Dedifferentiated amniotic fluid mesenchymal stem cell (primary cell): ENCODE data around the gene SCN8A.
A peak's percentile ranks its signal among the peaks of the same experiment; 100 is the strongest.
"Not testable (repeated sequence)": the region's sequence is repeated elsewhere in the genome, so short reads cannot be mapped to it uniquely, and the experiment has no call there.

Source experiments
- DNase-seq: peaks from one replicate; pipeline ENCODE4 v3.0.0-alpha.2; 2016; ENCODE audit errors: extremely low spot score

Gene SCN8A

DNA sequence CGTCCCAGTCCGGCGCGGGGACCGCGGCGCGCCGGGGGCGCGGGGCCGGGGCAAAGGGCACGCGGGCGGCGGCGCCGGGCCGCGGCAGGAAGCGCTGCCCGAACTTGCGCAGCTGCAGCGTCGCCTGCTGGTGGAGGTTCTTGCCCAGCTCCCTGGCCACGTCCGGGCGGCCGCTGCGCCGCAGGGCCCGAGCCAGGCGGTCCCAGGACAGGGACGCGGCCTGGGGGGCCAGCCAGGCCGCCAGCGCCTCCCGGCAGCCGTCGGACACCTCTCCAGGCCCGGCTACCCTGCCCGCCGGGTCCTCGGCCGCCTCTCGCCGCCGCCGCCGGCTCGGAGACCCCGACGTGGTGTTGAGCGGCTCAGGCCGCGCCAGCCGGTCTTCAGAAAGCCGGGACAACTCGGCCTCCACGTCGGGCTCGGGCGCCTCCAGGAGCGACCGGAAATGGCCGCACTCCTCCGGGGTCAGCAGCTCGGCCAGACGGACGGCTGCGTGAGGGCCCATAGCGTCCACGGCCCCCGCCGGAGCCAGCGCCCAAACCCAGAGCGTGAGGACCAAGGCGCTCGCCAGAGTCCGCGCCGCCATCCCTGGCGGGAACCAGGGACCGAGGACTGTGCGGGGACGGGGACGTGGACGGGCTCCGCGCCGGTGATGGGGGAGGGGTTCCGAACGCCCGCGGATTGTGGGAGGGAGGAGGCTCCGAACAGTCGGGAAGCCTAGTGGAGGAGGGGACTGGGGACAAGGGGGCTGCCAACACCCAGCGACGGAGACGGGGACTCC, 223.5 kb downstream of the SCN8A start:
- DNase-seq: peak; percentile 56

DNA sequence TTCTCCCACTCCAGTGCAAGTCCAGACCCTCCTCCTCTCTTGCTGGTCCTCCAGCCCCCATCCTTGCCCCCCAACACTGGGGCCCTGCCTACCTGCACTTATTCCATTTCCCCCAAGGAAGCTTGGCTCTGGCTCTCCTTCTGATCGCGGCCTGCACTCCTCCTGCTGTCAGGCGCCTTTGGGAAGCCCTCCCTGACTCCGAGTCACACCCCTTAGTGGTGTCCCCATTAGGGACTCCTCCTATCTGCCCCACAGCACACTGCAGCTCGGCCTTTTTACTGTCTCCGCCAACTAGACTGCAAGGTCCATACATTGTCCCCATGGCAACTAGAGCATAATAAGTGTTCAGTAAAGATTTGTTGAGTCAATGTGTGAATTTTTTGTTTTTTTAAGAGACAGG, 224.5 kb downstream of the SCN8A start:
- no peak for DNase-seq

DNA sequence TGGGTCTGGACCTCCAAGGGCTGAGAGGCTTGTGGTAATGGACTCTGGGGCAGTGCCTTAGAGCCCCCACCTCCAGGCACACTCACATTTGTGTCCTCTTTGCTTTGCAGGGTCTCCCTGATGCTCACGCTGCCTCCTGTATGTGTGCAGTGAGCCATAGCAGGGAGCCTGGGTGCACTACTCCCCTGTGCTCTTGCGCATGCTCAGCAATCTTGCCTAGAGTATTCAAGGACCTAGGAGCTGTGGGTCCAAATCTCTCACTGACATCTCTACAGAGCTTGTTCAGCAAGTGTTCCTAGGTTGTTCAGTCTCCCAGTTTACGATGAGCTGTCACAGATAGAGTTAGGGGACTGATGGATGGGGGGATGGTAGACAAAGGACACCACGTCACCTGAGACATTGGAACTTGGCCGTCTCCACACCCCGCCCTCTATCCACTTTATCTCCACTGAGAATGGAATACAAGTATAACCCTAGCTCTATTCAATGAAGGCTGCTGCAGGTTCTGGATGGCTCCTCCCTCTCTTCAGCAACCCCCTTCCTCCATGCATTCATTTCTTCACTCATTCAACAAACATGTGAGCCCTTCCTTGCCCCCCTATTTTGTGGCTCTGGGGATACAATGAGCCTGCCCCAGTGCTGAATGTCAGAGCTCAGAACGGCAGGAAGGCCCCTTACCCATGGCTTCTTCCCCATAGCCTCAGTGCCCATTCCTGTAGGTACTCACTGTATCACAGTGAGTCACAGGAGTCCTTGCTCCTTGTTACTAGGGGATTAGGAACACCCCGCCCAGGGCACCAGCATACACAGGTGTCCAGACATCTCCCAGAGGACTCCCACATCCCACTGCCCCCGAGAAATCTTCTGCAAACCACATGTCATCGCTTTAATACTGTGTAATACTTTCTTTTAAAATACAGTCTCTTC, 226.3 kb downstream of the SCN8A start:
- no peak for DNase-seq

DNA sequence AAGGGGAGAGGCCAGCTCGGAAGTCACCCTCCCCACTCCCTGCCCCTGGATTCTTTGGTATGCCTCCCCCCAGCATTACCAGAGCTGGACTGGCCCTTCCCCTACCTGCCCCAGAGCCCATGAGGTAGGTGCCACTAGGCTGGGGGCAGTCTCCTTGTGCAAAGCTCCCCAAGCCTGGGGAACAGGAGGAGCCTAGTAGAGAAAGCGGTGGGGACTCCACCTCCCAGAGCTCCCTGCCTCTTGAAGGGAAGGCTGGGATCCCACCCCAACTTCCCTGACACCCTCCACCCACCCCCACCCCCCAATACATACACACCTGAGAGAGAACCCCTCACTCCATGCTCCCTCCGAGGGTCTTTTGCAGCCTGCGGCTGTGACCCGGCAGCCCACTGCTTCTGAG, 227.1 kb downstream of the SCN8A start:
- DNase-seq: no peak

DNA sequence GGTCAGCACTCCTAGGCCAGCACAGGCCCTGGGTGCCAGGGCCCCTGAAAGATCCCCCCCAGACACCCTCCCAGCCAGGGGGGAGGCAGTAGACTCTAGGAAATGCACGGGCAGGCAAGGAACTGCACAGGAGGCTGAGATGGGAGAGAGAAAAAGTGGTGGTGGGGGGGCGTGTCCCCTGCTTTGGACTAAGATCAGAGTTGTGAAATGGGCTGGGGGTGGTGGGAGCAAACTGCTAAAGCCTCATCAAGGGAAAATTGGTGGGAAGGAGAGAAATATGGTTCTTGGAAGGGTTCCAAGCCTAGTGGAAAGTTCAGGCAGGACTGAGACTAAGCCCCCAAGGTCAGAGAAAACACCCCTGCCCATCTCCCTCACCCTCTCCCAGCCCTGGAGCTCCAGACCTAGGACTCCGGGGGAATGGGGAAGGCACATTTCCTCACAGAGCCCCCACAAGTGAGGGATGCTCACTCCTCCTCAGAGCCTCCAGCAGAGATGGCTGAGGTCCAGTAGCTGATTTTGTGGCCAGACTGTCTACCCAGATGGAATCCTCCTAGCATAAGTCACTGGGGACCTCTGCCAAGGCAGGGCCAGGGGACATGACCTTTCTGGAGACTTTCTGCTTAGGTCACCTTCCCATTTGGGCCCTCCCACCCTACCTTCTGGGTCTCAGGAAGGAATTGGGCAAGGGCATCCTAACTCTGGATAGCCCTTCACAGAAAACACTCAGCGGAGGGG, 227.7 kb downstream of the SCN8A start:
- DNase-seq: no peak

DNA sequence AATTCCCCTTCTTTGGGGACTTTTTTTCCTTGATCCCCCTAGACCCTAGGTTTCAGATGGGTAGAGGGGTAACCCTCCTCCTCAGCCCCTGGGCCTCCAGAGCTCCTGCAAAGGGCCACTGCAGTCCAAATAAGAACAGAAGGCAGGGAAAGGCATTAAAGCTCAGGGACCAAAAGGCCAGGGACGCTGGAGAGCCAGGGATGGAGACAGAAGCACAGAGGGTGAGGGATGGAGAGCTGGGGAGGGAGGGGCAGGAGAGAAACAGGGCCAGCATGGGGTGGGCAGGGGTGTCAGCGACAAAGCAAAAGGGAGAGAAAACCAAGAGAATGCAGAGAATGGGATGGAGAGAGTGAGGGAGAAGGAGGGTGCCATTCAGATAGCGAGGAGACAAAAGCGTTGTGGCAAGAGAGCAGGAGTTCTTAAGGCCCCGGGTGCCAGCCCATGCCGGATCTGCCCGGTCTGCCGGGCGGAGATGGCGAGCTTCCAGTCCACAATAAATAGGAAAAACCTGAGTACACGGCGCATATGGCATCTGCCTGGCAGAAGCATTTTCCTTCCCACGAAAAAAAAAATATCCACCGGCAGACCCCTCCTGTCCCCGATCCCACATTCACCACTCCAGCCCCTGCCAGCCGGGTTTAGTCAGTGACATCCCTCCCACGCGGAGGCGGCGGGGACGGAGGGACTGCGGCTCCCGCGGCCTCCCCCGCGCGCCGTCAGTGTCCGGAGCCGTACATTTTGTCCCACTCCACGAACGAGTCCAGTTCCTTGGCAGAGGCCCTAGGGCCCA, 228.9 kb downstream of the SCN8A start:
- DNase-seq: no peak

DNA sequence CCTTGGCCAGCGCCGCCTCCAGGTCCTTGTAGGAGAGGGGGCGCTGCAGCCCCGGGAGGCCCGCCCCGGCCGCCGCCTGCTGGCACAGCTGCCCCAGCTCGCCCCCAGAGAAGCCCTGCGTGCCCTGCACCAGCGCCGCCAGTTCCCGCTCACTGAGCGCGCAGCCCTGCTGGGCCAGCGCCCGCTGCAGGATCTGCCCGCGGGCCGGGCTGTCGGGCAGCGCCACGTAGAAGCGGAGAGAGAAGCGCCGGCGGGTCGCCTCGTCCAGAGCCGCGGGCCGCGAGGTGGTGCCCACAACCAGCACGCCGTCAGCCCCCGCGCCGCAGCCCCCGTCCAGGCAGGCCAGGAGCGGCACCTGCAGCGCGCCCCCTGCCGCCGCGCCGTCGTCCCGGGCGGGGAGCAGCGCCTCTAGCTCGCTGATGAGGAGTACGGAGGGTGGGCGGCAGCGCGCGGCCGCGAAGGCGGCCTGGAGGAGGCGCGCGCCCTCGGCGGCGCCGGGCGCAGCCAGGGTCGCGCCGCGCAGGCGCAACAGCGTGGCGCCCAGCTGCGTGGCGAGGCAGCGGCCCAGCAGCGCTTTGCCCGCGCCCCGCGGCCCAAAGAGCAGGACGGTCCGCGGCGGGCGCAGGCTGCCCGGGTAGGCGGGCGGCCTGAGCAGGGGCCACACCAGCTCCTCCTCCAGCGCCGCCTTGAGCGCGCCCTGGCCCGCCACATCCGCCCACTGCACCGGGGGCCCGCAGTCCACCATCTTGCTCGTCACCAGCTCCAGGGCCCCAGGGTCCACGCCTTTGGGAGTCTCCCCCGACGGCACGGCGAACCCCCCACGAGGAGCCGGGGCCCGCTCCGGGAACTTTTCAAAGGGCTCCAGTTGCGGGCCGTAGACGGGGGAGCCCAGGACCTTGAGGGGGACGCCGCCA, 229.8 kb downstream of the SCN8A start:
- DNase-seq: no peak

DNA sequence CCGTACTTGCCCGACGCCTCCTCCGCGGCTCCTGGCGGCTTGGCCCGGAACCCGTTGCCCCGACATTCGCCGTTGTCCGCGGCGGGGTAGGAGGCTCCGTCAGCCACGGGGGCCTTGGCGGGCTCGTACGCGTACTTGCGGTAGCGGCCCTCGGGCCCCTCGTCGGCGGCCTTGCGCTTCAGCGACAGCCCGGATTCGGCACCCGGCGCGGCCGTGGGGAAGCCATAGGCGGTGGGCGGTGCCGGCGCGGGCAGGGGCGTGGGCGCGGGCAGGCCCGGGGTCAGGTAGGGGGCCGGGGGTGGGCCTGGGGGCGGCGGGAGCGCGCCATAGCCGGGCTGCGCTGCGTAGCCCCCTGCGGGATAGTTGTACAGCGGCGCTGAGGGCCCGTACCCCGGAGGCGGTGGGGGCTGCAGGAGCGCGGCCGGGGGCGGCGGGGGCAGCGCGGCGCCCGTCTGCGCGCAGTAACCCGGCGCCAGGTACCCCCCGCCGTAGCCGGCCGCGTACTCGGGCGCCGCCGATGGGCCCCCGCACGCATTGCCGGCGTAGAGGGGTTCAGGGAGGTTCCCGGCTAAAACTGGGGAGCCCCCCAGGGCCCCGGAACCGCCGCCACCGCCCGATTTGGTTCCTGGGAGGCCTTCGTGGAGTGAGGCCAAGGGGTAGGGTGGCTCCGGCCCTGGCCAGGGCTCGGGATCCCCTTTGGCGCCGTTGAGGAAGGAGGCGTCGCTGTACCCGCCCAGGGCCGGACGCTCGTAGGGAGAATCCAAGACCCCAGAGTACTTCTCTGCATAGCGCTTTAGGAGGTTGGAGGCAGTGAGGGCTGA, 230.6 kb downstream of the SCN8A start:
- no peak for DNase-seq

DNA sequence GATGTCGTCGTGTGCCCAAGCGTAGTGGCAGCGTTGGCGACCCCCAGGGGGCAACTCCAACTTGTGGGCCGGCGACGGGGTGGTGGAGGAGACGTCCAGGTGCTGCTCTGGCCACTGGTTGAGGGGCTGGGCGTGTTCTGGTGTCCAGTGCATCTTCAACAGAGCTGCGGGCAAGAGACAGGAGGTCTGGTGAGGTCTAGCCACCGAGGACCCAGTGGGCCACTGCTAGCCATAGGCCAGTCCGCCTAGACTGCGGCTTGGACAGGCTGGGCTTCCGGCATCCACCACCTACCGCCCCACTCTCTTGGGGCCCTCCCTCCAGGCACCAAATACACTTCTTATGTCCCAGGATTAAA, 231.2 kb downstream of the SCN8A start:
- no peak for DNase-seq

DNA sequence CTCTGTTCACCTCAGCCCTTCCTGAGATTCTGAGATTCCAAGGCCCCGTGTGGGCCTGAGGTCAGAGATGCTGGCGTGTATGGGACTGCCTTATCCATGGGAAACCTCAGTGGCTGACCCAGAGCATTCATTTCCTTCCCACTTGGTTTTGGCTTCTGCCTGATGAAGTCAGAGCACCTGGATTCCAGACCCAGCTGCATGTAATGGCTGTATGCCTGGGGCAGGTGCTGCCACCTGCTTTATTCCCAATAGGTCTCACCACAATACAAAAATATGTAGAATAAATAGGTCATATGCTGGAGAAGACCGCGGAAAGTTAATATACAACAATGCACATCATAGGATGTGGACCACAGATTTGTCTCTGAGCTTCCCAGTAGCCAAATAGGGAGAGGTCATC, 231.9 kb downstream of the SCN8A start:
- no peak for DNase-seq

DNA sequence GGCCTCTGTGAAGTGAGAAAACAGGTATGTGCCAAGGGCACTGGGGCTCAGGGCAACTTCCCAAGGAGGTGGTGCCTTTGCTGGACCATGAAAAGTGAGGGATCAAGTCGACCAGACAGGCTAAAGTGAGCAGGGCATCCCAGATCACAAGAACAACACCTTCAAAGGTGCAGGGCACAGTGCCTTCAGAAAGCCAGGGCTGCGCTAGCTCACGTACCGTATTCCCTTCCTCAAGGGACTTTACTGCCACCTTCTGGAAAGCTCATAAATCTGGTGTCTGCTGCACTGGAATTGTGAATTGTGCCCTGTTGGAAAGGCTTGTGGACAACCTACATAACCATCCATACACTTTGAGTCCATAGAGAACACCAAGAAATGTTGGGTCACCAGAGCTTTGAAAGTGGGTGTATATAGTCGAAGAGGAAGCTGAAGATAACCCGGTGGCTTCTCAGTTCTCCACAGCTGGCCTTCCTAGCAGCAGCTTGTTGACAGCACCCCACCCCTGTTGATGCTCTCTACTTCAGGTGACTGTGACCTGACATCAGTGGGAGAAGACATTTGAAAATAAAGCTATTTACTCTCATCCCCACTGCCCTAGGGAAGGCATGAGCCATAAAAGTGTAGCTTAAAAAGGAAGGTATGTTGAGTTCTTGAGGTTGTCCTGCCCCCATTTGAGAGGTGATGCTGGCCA, 233.0 kb downstream of the SCN8A start:
- peak; percentile 64 for DNase-seq

DNA sequence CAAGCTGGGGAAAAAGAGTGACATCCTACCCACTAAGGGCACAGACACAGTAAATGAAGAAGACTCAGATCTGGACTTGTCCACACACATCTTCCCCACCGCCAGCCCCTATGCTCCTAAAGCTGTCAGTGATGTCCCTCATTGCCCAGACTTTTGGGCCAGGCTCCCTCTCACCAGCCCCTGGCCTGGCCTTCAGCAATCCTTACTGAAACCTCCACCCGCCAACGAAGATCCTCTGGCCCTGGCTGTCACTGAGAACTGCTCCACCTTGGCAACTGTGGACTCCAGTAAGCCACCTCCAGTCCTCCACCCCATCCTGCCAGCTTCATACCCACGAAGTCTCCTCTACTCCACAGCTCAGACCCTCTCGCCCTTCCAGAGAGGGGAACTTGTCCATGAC, 234.2 kb downstream of the SCN8A start:
- DNase-seq: no peak

DNA sequence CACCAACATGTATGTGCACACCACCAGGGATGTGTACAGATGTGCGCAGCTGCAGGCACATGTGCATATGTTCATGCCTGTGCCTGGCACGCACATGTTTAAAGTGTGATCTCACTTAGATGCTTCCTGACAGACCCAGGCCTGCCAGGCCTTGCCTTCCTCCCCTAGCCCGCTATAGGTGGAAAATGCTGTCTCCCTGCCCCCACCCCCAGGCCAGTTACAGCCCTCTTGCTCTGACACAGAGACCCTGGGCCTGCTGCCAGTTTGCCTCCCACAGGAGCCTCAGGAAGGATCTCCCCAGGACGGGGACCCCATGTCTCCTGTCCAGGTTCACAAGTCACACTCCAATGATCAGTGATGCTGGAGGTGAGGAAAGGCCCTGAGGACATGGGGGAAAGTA, 235.8 kb downstream of the SCN8A start:
- DNase-seq: no peak

DNA sequence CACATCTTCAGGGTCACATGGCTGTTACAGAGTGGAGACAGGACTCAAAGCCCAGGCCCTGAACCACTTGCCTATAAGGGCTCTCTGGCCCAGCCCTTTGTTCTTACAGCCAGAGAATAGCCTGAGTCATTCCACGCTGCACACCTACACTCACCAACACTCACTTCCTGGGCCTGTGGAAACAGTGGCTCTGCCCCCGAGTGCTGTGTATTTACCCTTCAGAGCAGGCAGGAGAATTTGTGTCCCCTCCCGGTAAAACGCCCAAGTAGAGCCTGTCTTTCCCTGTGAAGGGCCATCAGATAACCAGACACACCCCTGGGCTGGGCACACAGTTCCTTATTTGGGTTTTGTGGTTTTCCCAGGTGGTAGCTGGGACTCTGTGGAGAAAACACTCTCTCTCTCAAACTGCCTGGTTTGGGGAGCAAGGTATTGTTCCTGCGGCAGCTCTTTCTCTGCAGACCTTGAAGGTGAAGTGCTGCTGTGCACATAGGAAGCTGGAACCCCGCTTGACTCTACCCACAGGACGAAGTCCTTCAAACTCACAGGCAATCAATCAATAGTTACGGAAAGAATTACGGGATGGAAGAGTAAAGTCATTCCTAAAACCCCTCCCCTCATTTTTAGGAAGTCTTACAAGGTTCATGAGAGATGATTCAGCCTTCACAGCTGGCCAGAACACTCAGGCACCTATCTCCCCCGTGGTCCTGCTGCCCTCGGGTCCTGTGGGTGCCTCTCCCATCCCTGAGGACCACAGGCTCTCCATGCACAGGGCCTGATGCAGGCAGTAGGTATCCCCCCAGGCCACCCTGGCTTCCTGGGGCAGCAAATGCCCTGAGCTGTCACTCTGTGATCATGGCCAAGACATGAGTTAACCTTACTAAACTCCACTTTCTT, 237.1 kb downstream of the SCN8A start:
- DNase-seq: no peak

DNA sequence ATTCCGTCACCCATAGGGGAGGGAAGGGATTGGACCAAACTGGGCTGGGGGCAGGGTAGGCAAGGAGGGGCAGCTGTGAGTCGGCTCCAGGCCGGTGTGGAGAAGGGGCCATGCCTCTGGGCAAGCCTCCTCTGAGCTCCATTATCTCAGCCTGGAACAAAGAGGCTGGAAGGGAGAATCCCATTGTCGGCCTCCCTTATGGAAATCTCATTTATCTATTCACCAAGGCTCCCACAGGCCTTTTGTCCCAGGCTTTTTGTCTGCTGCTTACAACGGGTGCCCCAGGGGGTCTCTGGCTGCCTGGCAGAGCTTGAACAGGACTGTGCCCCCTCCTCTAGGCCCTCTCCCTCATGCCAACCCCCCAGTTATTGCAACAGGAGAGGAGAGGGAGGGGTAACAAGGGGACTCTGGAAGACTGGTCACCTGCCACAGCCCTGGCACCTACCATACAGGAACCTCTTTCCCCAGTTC, 238.0 kb downstream of the SCN8A start:
- DNase-seq: no peak

DNA sequence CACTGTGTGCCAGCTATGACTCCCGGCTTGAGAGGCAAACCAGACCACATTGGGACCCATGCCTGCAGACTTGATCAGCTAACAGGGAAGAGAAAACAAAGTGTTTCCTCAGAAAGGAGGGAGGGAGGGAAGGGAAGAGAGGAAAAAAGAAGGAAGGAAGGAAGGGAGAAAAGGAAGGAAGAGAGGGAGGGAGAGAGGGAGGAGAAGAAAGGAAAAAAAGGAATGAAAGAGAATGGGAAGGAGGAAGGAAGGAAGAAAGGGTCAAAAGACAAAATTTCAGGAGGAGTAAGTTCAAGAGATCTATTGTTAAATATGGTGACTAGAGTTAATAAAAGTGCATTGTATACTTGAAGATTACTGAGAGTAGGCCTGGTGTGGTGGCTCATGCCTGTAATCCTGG, 238.6 kb downstream of the SCN8A start:
- no peak for DNase-seq

DNA sequence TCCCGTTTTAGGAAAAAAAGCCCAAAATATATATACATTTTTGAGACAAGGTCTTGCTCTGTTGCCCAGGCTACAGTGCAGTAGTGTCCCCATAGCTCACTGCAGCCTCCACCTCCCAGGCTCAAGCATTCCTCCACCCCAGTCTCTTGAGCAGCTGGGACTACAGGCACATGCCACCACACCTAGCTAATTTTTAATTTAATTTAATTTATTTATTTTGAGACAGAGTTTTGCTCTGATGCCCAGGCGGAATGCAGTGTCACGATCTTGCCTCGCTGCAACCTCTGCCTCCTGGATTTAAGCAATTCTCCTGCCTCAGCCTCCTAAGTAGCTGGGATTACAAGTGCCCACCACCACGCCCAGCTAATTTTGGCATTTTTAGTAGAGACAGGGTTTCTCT, 240.8 kb downstream of the SCN8A start:
- DNase-seq: not testable (repeated sequence)
